Neural cell (in vitro differentiated cells): ENCODE measurements around the gene TOPBP1.

Source experiments
- CTCF ChIP-seq: fragments of 450-650 bp; IDR thresholded peaks from 2 replicates; pipeline ENCODE4 v1.5.1; 2014; ENCODE audit warnings: antibody characterized with exemption, mild to moderate bottlenecking, moderate library complexity; ENCODE audit not compliant: poor library complexity, severe bottlenecking
- RAD21 ChIP-seq: fragments of 450-650 bp; conservative IDR thresholded peaks from 2 replicates; pipeline ENCODE4 v1.6.1; 2014; ENCODE audit warnings: antibody characterized with exemption, mild to moderate bottlenecking, moderate library complexity
- REST ChIP-seq: IDR thresholded peaks from 2 replicates; pipeline ENCODE4 v1.6.1; 2012; ENCODE audit warnings: borderline replicate concordance

GRCh38 chr3:133643611-133644010 lies 18.1 kb downstream of the TOPBP1 start:
- no peak for TF ChIP-seq REST
- TF ChIP-seq CTCF: no peak
- no peak for TF ChIP-seq RAD21
